H1 (cell line): ENCODE results near the gene AGTR1. TPM values are rescaled to one million over a fixed set of nuclear protein-coding genes. Genes with fewer than 3 reads are reported as not detected.

Source experiments
- ATF3 ChIP-seq: IDR thresholded peaks from 2 replicates; pipeline ENCODE4 v1.6.1; 2011; ENCODE audit warnings: low read depth, mild to moderate bottlenecking, low read length; ENCODE audit not compliant: insufficient read depth
- CBX5 ChIP-seq: fragments of 300-800, 300-1000 bp; sonication (generic); IDR thresholded peaks from 2 replicates; pipeline ENCODE4 v1.7.1; 2016; ENCODE audit warnings: antibody characterized with exemption, low read length, low read depth
- CEBPB ChIP-seq: IDR thresholded peaks from 2 replicates; pipeline ENCODE4 v1.6.1; 2012; ENCODE audit warnings: low read depth, low read length
- CTCF ChIP-seq, 3 experiments: IDR thresholded peaks; 1 replicate in 2 of 3; 2 replicates in 1 of 3; pipeline versions ENCODE4 v1.5.1 to v1.6.1; 2011; ENCODE audit warnings: low read length in 3 of 3, mild to moderate bottlenecking in 3 of 3, inconsistent platforms in 2 of 3, low read depth in 1 of 3, moderate library complexity in 1 of 3; ENCODE audit not compliant: insufficient read depth in 1 of 3; ENCODE audit errors: control extremely low read depth in 1 of 3
- EP300 ChIP-seq, 2 experiments: IDR thresholded peaks; 1 replicate in 1 of 2; 2 replicates in 1 of 2; pipeline ENCODE4 v1.6.1; 2011 to 2012; ENCODE audit warnings: low read depth in 2 of 2, low read length in 2 of 2, mild to moderate bottlenecking in 2 of 2, borderline replicate concordance in 1 of 2, inconsistent platforms in 1 of 2, moderate library complexity in 1 of 2
- JUN ChIP-seq: IDR thresholded peaks from 2 replicates; pipeline ENCODE4 v1.6.1; 2011; ENCODE audit warnings: low read depth, mild to moderate bottlenecking, improper control_type of control experiment, low read length
- KDM1A ChIP-seq: fragments of 200-600, 300-600 bp; sonication (generic); IDR thresholded peaks from 2 replicates; pipeline ENCODE4 v1.7.1; 2016; ENCODE audit warnings: mild to moderate bottlenecking, low read length, borderline replicate concordance
- POLR2A ChIP-seq, 2 experiments: IDR thresholded peaks; 1 replicate in 1 of 2; 2 replicates in 1 of 2; pipeline ENCODE4 v1.6.1; 2011; ENCODE audit warnings: low read depth in 2 of 2, low read length in 2 of 2, mild to moderate bottlenecking in 2 of 2; ENCODE audit errors: control extremely low read depth in 1 of 2
- RFX5 ChIP-seq: IDR thresholded peaks from 2 replicates; pipeline ENCODE4 v1.6.1; 2011; ENCODE audit warnings: low read depth, low read length, improper control_type of control experiment, borderline replicate concordance
- polyA plus RNA-seq, 7 experiments: library from polyadenylated mRNA; depleted of rRNA in 3 of 7; stranded (reverse) in 5 of 7; unstranded in 2 of 7; fragments of >200 nt in 5 of 7; fragments of 200-250 nt in 2 of 7; gene quantifications; 1 replicate in 5 of 7; 2 replicates in 1 of 7; 4 replicates in 1 of 7; pipeline versions ENCODE4 v1.2.1 to v1.2.3, GENCODE V29; 2011 to 2013; ENCODE audit warnings: missing spikeins in 2 of 7, mixed read lengths in 2 of 7
- total RNA-seq: library from RNA; stranded (reverse); fragmentation: NEBNext Ultra II Directional; extraction: Animal tissue kit (Norgen Biotek cat#: 25700); gene quantifications from 2 replicates; pipeline ENCODE4 v1.2.1, GENCODE V29; 2021

AGTR1 gene
- total and polyA plus RNA-seq, 2 of the 8 experiments (the other 6 are each of a cell fraction or from before 2014, with no cell fraction given), result 0.03 TPM; not detected in 1

GRCh38 chr3:148709560-148710253, 12.0 kb downstream of the AGTR1 start (continued):
- TF ChIP-seq EP300 (IDR thresholded peaks at IDR 0.05; ENCODE audit: borderline replicate concordance in 1 of 2, low read depth in 2 of 2, low read length in 2 of 2) (no peak), JUN (no peak), KDM1A (no peak), ATF3 (no peak), CTCF (IDR thresholded peaks at IDR 0.05; ENCODE audit: control extremely low read depth in 1 of 3, insufficient read depth in 1 of 3, low read depth in 1 of 3, low read length in 3 of 3) (no peak), CBX5 (no peak), RFX5 (no peak), CEBPB (no peak), POLR2A (IDR thresholded peaks at IDR 0.05; ENCODE audit: control extremely low read depth in 1 of 2, low read depth in 2 of 2, low read length in 2 of 2) (no peak)
